GM19023 (cell line): Measurements from ENCODE around the gene USP46.

Experiments used
- ATAC-seq: cut with Tn5 transposase; IDR thresholded peaks from one replicate; pipeline ENCODE4 v1.9.1; 2021; ENCODE audit warnings: mild to moderate bottlenecking, moderate library complexity; ENCODE audit not compliant: unreplicated experiment

The USP46 gene

DNA sequence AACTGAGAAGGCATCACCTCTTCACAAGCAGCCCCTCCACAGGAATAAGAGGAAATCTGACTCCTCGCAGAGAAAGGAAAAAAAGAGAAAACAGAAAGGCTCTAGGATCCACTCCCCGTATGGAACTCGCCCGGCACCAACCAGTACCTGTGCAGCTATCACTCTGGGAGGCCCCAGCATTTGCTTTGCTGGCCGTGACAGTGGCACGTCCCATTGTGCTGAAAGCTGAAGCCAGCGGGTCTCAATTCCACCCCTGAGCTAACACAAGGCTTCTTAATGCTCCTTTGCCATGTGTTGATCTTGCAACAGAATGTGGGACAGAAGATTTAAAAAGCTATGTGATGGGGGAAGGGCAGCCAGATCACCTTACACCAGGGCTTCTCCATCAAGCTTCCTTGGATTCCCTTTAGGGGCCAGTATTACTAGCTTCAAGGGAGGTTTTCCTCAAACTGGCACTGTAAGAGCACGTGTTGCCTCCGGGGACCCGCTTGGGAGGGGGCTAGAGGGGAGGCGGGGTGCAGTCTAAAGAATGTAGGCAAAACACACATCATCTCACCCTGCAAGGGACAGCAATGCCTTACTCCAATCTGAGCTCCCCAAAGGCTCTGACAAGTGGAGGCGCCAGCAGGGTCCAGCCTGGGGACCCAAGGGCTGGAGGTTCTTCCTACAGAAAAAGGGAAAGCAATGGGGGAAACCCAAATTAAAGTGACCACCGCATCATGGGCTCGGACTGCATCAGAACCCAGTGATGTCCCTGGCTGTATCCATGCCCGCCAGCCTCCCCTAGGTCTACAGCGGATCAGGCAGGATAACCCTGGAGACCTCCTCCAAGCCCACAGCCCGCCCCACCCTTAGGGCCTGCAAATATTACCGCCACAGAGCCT lies 1.2 kb downstream of the USP46 start:
- no peak for ATAC-seq

DNA sequence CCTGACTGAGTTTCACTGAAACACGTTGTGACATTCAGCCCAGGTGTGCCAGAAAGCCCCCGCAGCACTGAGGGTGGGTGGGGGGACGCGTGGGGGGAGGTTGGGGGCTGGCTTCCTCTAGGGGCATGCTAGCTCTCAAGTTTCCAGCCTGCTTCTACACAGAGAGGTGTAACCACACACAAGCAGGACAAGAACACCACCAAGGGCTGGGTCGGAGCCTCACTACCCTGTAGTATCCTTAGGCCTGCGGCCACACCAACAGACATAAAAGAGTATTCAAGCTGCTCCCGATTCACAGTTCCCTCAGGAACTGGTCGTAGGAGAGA lies 1.8 kb downstream of the USP46 start:
- no peak for ATAC-seq

DNA sequence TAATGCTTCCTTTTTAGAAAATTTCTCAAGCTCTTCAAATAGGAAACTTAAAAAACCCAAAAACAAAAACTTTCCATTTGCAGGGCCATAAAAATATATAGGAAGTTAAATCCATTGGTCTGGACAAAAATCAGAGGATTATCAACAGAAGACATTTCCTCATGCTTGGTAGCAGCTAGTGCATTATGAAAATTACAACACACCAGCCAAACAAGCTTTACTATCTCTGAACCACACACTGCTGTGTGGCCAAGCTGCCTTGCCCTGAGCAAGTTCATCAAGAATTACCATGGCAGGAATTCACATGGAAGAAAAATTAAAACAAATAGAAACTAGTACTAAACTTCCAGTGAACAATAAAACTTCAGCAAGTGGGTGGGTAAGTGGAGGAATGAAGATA lies 3.6 kb downstream of the USP46 start:
- no peak for ATAC-seq

DNA sequence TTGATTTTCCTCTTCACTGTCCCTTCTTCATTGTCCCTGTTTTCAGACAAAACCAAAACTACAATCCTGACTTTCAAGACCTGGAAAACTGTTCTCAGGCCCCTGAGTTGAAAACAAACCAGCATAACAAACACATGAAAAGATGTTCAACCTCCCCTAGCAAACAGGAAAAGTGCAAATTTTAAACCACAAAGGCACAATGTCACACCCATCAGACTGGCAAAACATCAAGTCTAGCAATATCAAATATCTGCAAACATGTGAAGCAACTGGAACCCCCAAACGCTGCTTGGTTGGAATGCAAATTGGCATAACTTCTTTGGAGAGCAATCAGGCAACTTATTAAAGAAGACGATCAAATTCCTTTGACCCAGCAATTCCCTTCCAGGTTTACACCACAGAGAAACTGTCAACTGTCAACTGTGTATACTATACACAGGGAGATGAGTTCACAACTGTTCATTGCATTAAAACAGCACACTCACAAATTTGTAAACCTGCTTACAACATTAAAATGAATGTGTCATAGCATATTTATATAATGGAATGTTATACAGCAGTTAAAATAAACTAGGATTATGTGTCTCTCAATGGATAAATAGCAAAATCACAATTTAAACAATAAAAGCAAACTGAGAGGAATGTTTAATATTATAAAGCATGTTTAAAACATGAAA lies 7.0 kb downstream of the USP46 start:
- no peak for ATAC-seq

DNA sequence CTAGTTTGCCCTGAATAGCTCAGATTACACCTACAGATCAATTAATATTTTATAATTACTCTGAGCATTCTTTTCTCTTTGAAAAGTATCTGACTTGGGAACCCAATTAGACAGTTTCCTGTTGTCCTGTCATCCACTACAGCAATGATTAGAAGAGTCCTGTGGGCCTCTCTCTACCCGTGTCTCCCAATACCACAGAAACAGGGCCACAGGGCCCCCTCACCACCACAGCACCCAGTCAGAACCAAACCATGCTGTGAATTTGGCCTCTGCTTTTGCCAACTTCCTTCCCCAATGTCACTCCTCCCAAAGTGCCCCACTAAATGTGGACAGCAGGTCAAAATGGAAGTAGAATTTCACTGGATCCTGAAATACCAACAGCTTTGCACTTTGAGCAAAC lies 10.3 kb downstream of the USP46 start:
- ATAC-seq = no peak

DNA sequence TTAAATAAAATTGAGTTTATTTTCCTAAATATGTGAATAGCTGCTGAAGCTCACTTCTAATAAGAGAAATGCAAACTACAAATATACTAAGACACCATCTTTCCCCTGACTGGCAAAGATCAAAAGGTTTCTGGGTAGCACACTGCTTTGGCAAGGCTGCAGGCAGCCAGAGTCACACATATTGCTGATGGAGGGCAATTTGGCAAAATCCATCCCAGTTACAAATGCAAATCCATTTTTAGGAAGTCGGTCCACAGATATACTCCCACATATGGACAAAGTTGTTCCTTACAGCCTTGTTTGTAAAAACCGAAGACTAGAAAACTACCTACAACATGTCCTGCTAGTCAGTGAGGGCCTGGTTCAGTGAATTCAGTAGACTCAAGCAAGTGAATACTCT lies 12.4 kb downstream of the USP46 start:
- ATAC-seq = no peak

DNA sequence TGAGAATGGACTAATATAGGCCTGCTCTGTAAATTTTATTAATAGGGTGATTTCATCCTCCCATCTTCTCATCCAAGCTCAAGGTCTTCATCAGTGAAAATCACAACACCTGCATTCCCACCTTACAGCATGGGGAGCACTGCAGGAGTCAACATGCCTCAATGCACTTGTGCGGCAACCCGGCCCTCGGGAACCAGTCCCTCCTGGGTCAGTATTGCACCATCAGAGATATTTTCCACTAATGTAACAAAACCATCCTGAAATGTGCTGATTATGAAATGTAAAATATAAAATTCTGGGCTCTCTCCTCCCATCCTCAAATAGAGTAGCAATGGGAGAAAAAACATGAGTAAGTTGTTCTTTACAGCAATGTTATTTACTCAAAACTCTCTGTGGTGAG lies 13.0 kb downstream of the USP46 start:
- no peak for ATAC-seq

DNA sequence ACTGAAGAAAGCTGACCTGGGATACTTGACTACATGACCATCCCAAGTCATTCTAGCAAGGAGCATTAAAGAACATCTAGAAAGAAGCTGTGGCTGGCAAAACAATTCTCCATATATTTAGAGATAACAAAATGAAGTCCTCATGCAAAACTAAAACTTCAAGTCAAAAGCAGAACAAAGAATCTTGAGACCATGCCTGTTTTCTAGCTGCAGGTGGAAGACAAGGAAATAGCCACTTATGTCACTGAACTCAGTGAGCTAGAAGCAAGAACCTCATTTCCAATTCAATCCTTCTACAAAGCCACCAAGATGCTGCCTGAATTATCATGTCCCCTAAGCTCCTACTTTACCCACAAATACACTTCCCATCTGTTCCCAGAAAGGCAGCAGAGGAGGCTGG lies 13.8 kb downstream of the USP46 start:
- ATAC-seq = no peak

DNA sequence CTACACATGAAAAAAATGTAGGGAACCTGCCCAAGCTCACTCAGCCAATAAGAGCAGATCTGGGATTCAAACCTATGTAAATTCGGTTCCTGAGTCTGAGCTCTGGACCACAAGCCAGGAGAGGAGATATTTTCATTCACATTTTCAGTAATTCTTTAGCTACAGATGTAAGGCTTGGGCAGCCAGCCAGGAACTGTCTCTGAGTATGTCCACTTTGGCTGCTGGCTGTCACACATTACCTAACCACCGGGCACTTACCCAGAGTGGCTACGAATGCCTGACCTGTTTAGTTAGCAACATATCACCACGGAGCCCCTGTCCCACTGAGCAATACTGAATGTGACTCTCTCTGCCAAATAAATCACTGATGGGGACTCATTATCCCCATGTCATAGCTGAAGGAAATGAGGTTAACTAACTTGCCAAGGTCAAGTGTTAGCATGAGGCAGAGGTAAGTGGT lies 15.3 kb downstream of the USP46 start:
- no peak for ATAC-seq

DNA sequence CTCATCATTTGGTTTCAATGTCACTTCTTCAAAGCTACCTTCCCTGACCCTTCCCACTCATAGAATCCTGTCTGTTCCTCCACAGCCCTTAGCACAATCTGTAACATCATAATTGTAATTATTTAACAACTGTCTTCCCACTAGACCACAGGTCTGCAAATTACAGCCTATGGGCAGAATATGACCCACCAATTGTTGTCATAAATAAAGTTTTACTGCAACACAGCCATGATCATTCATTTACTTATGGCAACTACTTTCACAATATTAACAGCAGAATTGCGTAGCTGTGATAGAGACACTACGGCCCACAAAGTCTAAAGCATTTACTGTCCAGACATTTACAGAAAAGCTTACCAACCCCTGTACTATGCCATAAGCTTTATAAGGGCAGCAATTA lies 15.9 kb downstream of the USP46 start:
- ATAC-seq = no peak

DNA sequence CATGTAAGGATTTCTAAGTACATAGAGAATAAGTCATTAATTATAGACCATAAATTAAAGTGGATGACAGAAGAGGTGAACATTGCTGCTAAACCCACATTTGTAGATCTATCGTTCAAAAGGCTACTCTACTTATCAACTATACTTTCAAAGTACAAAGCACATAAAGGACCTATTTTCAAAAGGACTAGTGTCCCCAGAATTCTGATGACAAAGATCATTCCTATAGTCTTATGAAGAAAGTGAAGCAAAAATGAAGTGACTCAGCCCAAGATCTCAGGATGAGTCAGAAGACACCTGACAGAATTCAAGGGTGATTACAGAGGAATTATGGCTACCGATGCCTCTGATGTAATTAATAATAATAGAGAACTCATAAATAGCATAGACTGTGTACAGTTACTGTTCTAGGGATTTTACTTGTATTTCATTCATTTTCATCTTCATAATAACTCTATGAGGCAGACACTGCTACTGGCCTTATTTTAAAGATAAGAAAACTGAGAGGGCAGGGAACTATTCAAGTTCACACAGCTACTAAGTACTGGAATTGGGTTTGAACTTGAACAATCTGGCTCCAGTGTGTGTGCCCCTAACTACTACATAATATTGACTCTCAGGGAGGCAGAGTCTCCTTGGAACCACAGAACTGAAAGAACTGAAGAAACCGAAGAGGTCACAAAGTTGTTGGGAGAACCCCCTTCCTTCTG lies 17.1 kb downstream of the USP46 start:
- ATAC-seq = peak; percentile 78

DNA sequence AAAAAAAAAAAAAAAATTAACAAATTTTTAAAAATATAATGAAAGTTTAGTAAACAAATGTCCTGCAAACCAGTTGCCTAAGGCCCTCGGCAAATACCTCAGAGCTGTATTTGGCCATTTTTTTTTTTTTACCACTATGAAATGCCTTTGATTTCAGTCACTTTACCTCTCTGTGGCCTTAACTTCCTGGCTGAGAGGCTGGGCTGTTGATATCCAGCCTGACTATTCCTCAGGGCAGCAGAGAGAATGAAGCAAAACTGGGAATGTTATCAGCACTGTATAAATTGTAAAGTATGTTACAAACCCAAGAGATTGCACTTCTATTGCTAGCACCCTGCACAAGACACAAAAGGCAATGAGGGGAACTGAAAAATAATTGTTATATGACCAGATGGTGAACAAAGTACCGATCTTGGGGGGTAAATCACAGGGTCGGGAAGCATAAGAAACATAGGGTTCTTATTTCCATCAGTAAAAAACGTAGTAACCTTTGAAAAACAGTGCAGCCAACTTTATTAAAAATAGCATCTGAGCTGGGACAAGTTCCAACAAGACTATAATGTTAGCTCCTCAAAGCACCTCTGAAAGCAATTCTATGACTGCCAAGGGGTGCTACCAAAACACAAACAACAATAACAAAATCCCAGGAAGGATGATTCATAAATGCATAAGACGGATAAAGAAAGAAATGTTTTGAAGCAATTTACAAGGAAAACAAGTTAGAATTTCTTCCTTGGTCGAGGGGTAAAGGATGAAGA lies 18.1 kb downstream of the USP46 start:
- no peak for ATAC-seq

DNA sequence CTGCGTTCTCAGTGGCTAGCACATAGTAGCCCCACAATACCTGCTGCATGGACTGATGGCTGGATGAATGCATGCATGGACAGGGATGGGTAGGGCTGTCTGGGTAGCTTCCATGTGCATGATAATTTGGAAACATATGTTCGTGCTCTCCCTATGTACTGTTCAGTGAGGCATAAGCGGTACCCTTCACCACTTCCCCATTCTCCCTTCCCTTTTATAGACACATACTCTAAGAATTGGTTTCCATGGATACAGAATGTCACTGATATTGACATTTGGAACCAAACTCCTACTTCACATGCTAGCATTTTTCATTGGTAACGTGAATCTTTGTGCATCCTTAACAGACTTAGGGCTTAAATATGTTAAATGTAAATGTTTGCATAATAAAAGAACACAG lies 20.4 kb downstream of the USP46 start:
- ATAC-seq = peak; percentile 31

DNA sequence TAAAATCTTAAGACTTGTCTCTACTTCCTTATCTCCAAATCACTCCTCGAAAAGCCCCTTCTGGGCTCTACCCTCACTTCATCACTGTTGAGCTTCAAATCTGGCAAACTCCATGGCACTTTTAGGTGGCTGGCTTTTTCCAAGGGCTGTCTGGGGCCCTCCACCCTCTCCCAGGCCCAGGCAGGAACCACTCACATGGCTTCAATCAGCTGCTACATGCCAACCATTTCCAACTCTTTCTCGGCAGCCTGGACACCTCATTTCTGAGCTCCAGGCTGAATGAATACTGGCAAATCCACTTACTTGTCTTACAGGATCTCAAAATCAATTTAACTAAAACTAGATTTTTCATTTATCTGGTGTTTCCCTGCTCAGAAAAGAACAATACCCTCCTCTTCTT lies 22.0 kb downstream of the USP46 start:
- ATAC-seq = no peak

DNA sequence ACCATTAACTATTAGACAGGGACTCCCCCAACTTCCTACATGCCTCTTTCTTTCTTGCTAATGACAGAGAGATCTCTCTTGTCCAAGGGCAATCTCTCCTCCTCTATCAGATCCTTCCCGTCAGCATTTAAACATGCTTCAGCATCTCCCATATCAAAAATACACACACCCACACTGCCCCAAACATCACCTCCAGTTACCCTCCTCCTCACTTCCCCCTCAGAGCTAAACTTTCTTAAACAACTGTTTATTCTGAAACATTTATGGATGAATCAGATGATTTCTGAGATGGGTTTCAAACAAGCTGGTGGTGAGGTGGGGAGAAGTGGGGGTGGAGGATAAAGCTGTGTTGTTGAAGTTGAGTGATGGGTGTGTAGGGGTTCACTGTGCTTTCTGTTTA lies 23.5 kb downstream of the USP46 start:
- ATAC-seq = no peak

DNA sequence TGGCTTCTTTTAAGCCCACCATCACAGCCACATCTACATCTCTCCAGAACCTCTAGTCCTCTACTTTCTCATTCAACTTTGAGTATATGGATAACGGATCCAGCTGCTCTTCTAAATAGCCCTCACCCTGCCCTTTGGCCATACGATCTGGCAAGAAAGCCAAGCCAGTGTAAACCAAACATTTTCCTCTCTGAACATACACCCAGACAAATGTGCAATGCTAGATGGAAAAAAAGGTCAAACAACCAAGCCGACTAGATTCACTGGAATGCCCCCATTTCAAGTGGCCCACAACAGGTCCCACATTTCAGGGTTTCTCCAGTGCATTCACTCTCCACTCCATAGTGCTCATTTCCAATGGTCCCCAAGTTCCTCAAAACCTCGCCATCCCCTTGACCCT lies 24.0 kb downstream of the USP46 start:
- no peak for ATAC-seq

DNA sequence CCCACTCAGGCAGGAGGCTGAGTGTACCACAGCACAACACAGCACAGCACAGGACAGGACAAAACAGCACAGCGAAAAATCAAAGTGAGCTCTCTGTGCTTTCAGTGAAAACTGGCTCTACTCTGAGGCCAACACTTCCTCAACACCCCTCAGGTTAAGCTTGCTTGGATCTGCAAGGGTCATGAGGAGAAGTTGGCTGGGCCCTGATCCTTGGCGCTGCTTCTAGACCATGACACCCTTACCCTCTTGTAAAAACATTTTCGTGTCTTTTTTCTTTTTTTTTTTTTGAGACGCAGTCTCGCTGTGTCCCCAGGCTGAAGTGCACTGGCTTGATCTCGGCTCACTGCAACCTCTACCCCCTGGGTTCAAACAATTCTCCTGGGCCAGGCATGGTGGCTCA lies 25.3 kb downstream of the USP46 start:
- no peak for ATAC-seq

DNA sequence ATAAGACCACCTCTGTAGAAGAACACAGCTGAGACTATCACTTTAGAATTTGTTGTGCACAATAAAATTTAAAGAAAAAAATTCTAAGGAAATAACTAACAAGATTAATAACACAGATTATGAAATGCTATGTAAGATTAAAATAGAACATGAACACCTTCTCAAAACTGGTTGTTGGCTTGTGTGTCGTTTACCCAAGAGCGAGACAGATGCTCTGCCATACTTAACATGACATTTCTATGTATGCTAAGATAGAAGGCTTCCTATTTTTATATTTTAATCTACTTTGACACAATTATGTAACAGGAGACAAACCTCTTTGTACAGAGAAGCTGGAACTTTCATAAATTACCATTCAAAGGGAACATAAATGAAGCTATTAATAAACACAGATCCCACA lies 30.1 kb downstream of the USP46 start:
- no peak for ATAC-seq

DNA sequence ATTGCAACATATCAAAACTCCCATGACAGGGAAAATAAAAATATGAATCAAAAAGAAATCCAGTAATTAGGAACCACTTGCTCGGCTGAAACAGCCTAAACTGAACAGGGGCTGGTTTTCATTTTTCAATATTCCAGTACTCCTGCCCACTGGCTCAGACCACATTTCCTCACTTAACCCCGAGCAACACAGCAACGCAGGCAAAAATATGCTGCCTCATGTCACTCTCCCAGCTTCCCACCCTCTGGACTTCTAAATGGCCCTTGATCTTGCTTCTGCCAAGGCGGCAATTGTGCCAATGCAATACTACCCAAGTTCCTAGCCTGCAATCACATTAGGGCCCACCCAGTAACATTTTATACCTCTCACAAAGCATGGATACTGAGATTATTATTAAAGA lies 30.6 kb downstream of the USP46 start:
- no peak for ATAC-seq

DNA sequence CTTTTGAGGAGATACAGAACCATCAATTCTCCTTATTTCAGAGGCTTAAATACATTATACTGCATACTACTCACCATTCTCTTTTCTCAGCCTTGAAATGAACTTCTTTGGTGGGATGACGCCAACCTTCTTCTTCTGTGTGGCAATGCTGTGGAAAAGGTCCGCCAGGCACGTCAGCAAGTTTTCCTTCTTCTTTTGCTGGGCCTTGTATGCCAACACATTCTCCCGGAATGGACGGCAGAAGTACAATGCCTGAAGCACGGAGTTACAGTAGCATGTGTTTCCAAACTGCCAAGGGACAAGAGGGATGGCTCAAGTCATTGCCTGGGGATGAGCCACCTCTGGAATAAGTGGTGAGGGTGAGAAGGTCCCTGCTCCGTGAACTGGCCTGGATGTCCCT lies 31.2 kb downstream of the USP46 start:
- no peak for ATAC-seq

DNA sequence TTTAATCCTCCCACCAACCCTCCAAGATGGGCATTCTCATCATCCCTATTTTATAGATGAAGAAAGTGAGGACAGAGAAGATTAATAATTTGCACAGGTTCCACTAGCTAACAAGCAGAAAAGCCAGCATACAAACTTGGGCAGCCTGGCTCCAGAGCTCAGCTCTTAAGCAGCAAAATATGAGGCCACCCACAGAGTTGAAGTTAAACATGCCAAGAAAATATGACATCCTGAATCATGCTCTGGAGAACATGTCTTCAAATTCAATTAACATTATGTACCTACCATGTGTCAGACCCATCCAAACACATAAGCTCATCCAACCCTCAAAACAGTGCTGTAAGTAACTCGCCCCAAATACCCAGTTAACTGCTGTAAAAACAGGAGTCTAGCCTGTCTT lies 33.9 kb downstream of the USP46 start:
- no peak for ATAC-seq
